GM19023 (cell line): Measurements from ENCODE around the gene UBE2G2.

ENCODE experiments used
- ATAC-seq: cut with Tn5 transposase; IDR thresholded peaks from one replicate; pipeline ENCODE4 v1.9.1; 2021; ENCODE audit warnings: mild to moderate bottlenecking, moderate library complexity; ENCODE audit not compliant: unreplicated experiment

UBE2G2 gene

GRCh38 chr21:44766818-44767354 lies 34.7 kb downstream of the UBE2G2 start:
- no peak for ATAC-seq

- ATAC-seq = no peak
Observed at GRCh38 chr21:44766014-44766817, 35.4 kb downstream of the UBE2G2 start.

GRCh38 chr21:44765231-44766013 lies 36.2 kb downstream of the UBE2G2 start:
- no peak for ATAC-seq

- no peak for ATAC-seq
Observed at GRCh38 chr21:44764319-44765230, 37.0 kb downstream of the UBE2G2 start.

GRCh38 chr21:44763451-44764318 lies 37.9 kb downstream of the UBE2G2 start:
- ATAC-seq = no peak

- no peak for ATAC-seq
Observed at GRCh38 chr21:44763050-44763378, 38.6 kb downstream of the UBE2G2 start.

GRCh38 chr21:44762221-44763049 lies 39.2 kb downstream of the UBE2G2 start:
- no peak for ATAC-seq

GRCh38 chr21:44761747-44762208 lies 39.8 kb downstream of the UBE2G2 start:
- no peak for ATAC-seq

GRCh38 chr21:44761011-44761729 lies 40.5 kb downstream of the UBE2G2 start:
- no peak for ATAC-seq

- no peak for ATAC-seq
Observed at GRCh38 chr21:44760376-44760775, 41.2 kb downstream of the UBE2G2 start.

GRCh38 chr21:44759628-44760285 lies 41.9 kb downstream of the UBE2G2 start:
- ATAC-seq = no peak

- ATAC-seq = no peak
Observed at GRCh38 chr21:44758781-44759627, 42.6 kb downstream of the UBE2G2 start.

- ATAC-seq = no peak
Observed at GRCh38 chr21:44758141-44758561, 43.5 kb downstream of the UBE2G2 start.

- ATAC-seq = no peak
Observed at GRCh38 chr21:44757731-44758130, 43.9 kb downstream of the UBE2G2 start.

GRCh38 chr21:44756423-44757185 lies 45.0 kb downstream of the UBE2G2 start:
- no peak for ATAC-seq

- ATAC-seq = no peak
Observed at GRCh38 chr21:44755227-44755626, 46.4 kb downstream of the UBE2G2 start.
